ENCODE data around the gene ZSCAN2.

ZSCAN2 gene

DNA sequence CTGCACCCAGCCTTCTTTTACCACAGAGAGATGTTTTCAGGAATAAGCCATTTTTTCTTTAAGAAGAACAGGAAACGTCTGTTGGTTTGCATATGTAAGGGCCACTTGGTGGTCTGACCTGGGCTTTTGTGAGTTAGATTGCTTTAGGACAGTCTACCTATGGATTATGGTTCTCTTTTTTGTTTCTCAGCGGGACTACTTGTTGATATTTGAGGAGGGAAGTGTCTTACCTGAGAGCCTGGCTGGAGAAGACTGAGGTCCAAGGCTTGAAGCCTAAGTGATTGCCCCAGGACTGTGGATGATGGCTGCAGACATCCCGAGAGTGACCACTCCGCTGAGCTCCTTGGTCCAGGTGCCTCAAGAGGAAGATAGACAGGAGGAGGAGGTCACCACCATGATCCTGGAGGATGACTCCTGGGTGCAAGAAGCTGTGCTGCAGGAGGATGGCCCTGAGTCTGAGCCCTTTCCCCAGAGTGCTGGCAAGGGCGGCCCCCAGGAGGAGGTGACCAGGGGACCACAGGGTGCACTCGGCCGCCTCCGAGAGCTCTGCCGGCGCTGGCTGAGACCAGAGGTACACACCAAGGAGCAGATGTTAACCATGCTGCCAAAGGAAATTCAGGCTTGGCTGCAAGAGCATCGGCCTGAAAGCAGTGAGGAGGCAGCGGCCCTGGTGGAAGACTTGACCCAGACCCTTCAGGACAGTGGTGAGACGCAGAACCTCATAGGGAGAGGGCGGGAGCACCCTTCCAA lies 3.0 kb downstream of the ZSCAN2 start:
- H3K27me3 ChIP-seq, result no peaks in the 10 kb centered on the region
- peaks cover 0 to 30% (median 5%) of the 10 kb centered on the region in 3 donors for H3K36me3 ChIP-seq
- peaks cover 0 to 16% (median 5%) of the 10 kb centered on the region in 4 donors for H3K4me1 ChIP-seq
- H3K9me3 ChIP-seq, result no peaks in the 10 kb centered on the region
- H3K4me3 ChIP-seq, result no peak overlapping the region
- TF ChIP-seq, protein P1, sequence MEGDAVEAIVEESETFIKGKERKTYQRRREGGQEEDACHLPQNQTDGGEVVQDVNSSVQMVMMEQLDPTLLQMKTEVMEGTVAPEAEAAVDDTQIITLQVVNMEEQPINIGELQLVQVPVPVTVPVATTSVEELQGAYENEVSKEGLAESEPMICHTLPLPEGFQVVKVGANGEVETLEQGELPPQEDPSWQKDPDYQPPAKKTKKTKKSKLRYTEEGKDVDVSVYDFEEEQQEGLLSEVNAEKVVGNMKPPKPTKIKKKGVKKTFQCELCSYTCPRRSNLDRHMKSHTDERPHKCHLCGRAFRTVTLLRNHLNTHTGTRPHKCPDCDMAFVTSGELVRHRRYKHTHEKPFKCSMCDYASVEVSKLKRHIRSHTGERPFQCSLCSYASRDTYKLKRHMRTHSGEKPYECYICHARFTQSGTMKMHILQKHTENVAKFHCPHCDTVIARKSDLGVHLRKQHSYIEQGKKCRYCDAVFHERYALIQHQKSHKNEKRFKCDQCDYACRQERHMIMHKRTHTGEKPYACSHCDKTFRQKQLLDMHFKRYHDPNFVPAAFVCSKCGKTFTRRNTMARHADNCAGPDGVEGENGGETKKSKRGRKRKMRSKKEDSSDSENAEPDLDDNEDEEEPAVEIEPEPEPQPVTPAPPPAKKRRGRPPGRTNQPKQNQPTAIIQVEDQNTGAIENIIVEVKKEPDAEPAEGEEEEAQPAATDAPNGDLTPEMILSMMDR (IDR thresholded peaks at IDR 0.05), result no peak
- DNase-seq, result no peak
- intact Hi-C loops (cut with DNase I; ENCODE audit: low total_unique reads), result loop anchor here (5.0 to 10.0 kb wide), 2 partner anchors 111 to 213 kb away; partner anchors contain the start of genes ALPK3 and SEC11A
- no peak overlapping the region for H3K27ac ChIP-seq

DNA sequence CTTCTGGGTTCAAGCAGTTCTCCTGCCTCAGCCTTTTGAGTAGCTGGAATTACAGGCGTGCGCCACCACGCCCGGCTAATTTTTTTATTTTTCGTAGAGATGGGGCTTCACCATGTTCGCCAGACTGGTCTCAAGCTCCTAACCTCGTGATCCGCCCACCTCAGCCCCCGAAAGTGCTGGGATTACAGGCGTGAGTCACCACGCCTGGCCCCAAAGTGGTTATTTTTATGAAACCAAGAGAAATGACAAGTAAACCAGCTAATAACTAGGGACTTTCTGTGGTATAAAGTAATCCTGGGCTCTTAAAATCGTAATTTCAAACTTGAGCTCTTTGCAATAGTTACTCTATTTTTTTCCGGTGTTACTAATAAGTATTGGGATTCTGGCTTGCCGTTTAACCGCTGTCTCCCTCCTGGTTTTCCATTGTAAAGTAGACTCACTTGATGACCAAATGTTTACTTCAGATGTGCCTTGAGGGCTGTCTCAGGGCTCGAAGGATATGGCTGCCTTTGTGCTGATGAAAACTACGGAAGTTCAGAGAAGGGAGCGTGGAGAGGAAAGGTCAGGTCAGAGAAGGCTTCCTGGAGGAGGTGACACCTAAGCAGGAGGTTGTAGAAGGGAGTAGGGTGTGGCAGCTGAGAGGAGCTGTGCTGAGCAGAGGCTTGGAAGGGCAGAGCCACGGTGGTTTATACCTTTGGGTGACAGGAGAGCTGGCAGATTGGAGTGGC lies 4.2 kb downstream of the ZSCAN2 start:
- intact Hi-C loops (cut with DNase I; ENCODE audit: low total_unique reads), result loop anchor here (5.0 to 10.0 kb wide), 2 partner anchors 110 to 212 kb away; partner anchors contain the start of genes ALPK3 and SEC11A

DNA sequence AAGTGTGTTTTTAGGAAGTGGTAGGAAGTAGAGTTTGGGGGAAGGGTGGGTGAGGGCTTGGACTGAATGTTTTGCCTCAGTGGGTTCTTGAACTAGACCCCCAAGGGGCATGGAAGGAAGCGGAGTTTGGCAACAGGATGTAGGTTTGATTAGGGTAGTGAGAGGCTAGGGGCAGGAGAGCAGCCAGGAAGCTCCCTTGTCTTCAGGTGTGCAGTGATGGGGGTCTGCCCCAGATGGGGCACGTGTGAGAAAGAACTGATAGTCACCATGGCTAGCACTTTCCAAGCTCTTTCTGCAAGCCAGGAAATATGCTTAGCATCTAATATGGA lies 4.7 kb downstream of the ZSCAN2 start:
- Histone ChIP-seq H3K27me3 (no peaks in the 10 kb centered on the region), H3K4me1 (peaks cover 0 to 9% (median 4%) of the 10 kb centered on the region in 4 donors), H3K27ac (no peak overlapping the region), H3K9me3 (no peaks in the 10 kb centered on the region), H3K36me3 (peaks cover 0 to 35% (median 8%) of the 10 kb centered on the region in 3 donors), H3K4me3 (no peak overlapping the region)
- TF ChIP-seq, protein P1 (IDR thresholded peaks at IDR 0.05), result no peak
- no peak for DNase-seq
- intact Hi-C loops (cut with DNase I; ENCODE audit: low total_unique reads), result loop anchor here (10.0 kb wide), 1 partner anchor 109 kb away; the partner anchor contains the start of gene SEC11A

More for the DNA sequence above, 4.2 kb downstream of the ZSCAN2 start:
- DNase-seq, result peak in 1 of 2 donors; percentile 33
- Histone ChIP-seq H3K27ac (no peak overlapping the region), H3K27me3 (no peaks in the 10 kb centered on the region), H3K4me1 (peaks cover 0 to 10% (median 5%) of the 10 kb centered on the region in 4 donors), H3K36me3 (peaks cover 0 to 35% (median 8%) of the 10 kb centered on the region in 3 donors), H3K4me3 (no peak overlapping the region), H3K9me3 (no peaks in the 10 kb centered on the region)
- TF ChIP-seq, protein P1 (IDR thresholded peaks at IDR 0.05), result no peak

DNA sequence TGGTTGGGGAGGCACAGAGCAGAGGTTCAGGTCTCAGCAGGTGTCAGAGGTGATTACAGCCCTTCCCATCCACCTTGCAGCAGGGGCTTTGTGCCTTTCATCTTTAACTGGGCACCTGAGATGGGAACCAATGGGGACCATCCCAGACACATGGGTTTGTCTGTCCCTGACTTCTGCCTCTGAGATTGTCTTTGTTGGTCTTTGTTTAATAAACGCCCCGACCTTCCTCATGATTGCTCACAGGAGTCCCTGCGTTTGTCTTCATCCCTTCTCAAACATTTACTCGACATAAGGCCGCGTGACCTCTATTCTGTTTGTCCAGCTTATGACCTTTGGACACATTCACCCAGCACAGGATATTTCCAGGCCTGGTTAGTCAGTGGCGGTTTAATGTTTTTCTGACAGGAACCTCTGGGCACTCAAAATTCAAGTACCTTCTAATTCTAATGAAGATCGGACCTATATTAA lies 5.9 kb downstream of the ZSCAN2 start:
- TF ChIP-seq, protein P1 (IDR thresholded peaks at IDR 0.05), result no peak
- no peaks in the 10 kb centered on the region for H3K27me3 ChIP-seq
- H3K4me3 ChIP-seq, result no peak overlapping the region
- peaks cover 0 to 35% (median 8%) of the 10 kb centered on the region in 3 donors for H3K36me3 ChIP-seq
- no peak overlapping the region for H3K27ac ChIP-seq
- H3K4me1 ChIP-seq, result peaks cover 0 to 4% (median 1%) of the 10 kb centered on the region in 4 donors
- intact Hi-C loops (cut with DNase I; ENCODE audit: low total_unique reads), result loop anchor here (10.0 kb wide), 1 partner anchor 108 kb away; the partner anchor contains the start of gene SEC11A
- DNase-seq, result peak in 1 of 2 donors; percentile 29
- no peaks in the 10 kb centered on the region for H3K9me3 ChIP-seq

DNA sequence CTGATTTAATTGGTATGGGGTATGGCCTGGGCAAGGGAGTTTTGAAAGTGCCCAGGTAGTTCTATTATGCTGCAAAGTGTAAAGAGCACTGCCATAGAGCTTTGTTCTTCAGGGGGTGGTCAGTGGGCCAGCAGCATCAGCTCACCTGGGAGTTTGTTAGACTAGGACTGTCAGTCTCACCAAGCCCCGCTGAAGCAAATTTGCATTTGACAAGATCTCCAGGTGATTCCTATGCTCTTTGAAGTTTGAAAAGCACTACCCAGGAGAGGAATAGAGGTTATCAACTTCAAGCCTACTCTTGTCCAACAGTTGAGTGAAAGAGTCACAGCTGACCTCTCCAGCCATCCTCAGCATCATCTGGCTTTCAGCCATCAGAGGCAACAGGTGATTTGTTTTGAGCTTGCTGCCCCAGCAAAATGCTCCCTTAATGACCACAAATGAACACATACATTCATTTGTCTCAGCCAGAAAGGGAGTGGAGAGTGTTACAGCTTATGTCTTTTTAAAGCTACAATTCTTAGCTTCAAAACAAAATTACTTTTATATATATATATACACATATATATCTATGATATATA lies 8.0 kb downstream of the ZSCAN2 start:
- Histone ChIP-seq H3K36me3 (peaks cover 0 to 33% (median 8%) of the 10 kb centered on the region in 3 donors), H3K27me3 (no peaks in the 10 kb centered on the region), H3K9me3 (no peaks in the 10 kb centered on the region), H3K4me1 (no peaks in the 10 kb centered on the region), H3K27ac (no peak overlapping the region), H3K4me3 (no peak overlapping the region)
- TF ChIP-seq, protein P1 (IDR thresholded peaks at IDR 0.05), result no peak
- intact Hi-C loops (cut with DNase I; ENCODE audit: low total_unique reads), result loop anchor here (10.0 kb wide), 1 partner anchor 106 kb away; the partner anchor contains the start of gene SEC11A
- DNase-seq, result peak in 1 of 2 donors; percentile 10

All from tibial artery (tissue), 4 donors.